GM10266 (cell line): Measurements from ENCODE around the gene PDPN.

Source experiments
- DNase-seq: peaks from one replicate; pipeline ENCODE4 v3.0.0; 2012; ENCODE audit errors: extremely low spot score
- TF ChIP-seq, protein P1 (sequence below): IDR thresholded peaks from 2 replicates; pipeline ENCODE4 v1.5.1; 2012; ENCODE audit warnings: mild to moderate bottlenecking, low read depth; ENCODE audit not compliant: control insufficient read depth, insufficient read depth; ENCODE audit errors: missing control alignments

Gene PDPN

DNA sequence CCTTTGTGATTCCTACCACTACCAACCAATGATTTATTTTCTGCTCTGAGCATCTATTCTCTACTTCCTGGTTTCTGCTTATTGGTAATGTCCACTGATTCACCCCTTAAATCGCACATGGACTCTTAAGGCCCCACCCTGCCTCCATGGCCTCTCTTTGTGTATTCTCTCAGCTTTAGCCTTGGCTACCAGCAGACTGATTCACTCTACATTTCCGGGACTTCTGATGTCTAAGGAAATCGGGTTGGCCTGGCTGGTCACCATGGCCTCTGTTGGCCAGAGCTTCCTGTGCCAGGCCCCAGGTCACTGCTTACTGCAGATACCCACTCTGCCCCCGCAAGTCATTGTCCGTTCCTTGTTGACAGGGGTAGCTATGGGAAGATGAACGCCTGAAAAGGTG lies 40.9 kb downstream of the PDPN start:
- no peak for DNase-seq
- TF ChIP-seq, protein P1, sequence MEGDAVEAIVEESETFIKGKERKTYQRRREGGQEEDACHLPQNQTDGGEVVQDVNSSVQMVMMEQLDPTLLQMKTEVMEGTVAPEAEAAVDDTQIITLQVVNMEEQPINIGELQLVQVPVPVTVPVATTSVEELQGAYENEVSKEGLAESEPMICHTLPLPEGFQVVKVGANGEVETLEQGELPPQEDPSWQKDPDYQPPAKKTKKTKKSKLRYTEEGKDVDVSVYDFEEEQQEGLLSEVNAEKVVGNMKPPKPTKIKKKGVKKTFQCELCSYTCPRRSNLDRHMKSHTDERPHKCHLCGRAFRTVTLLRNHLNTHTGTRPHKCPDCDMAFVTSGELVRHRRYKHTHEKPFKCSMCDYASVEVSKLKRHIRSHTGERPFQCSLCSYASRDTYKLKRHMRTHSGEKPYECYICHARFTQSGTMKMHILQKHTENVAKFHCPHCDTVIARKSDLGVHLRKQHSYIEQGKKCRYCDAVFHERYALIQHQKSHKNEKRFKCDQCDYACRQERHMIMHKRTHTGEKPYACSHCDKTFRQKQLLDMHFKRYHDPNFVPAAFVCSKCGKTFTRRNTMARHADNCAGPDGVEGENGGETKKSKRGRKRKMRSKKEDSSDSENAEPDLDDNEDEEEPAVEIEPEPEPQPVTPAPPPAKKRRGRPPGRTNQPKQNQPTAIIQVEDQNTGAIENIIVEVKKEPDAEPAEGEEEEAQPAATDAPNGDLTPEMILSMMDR: no peak

DNA sequence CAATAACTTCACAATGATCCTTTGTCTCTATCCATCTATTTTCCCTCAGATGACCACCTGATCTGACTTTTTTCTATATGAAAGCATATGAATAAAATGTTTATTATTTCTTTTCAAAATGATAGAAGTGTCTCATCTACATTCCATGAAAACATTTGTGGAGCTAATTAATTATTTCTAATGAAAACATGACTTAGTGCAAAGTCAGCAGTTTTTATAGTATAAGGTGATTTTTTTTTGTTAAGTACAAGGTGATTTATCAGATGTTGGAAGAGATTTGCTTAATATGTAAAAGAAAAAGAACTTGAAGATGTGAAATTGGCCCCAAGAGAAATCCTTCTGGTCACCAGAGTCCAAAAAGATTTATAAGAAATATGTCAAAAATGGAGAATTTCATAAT lies 43.5 kb downstream of the PDPN start:
- TF ChIP-seq, protein P1: no peak
- no peak for DNase-seq

DNA sequence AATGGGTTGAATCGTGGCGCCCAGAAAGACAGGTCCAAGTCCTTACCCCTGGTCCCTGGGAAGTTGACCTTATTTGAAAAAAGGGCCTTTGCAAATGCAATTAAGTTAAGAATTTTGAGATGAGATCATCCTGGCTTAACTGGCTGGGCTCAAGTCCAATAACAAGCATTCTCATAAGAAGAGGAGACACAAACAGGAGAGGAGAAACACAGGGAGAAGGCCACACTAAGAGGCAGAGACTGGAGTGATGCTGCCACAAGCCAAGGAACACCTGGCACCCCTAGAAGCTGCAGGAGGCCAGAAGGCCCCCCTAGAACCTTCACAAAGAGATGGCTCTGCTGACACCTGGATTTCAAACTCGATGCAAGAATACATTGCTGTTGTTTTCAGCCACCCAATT lies 44.6 kb downstream of the PDPN start:
- no peak for DNase-seq
- TF ChIP-seq, protein P1: no peak

DNA sequence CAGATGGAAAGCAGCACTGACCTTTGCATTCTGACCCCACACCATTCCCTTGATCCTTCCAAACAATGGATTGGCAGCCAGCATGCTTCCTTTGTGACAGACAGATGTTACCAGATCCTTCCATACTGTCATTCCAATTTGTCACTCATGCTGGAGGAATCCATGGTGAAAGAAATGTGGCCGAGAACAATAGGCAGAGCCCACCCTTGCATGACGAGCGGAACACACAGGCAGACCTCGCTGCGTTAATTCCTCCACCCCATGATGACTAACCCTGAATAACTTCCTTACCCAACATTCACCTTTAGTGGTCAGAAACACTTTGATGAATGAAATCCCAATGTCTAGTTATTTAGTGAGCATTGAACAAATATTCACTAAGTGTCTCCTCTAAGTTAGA lies 45.1 kb downstream of the PDPN start:
- TF ChIP-seq, protein P1: no peak
- no peak for DNase-seq

DNA sequence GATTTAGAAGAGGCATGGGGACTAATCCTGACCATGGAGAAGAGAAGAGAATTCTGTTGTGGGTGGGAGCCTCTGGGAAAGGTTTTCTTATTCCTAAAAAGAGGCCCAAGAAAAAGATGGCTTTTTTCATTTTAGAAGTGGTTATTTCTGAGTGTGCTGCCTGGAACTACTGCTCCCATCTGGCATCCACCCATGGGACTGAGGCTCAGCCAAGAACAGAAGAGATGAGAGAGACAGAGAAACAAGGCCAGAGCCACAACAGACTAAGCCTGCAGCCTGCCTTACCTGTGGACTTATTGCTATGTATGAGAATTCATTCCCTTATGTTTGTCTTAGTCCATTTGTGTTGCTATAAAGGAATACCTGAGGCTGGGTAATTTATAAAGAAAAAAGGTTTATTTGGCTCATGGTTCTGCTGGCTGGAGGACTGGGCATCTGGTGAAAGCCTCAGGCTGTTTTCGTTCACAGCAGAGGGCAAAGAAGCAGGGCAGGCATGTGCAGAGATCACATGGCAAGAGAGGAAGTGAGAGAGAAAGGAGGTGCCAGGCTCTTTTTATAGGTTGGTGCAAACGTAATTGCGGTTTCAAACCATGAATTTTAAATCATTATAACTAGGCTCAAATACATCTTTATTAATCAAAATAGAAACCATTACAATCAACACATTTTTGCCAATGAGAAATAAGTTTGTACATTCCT lies 58.8 kb downstream of the PDPN start:
- TF ChIP-seq, protein P1: no peak
- DNase-seq: no peak

DNA sequence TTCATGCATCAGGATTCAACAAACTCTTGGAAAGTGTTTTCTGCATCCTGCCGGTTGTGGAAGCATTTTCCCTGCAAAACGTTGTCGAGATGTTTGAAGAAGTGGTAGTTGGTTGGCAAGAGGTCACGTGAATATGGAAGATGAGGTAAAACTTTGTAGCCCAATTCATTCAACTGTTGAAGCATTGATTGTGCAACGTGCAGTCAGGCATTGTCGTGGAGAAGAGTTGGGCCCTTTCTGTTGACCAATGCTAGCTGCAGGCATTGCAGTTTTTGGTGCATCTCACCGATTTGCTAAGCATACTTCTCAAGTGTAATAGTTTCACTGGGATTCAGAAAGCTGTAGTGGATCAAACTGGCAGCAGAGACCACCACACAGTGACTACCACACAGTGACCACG lies 59.4 kb downstream of the PDPN start:
- DNase-seq: no peak
- TF ChIP-seq, protein P1: no peak

DNA sequence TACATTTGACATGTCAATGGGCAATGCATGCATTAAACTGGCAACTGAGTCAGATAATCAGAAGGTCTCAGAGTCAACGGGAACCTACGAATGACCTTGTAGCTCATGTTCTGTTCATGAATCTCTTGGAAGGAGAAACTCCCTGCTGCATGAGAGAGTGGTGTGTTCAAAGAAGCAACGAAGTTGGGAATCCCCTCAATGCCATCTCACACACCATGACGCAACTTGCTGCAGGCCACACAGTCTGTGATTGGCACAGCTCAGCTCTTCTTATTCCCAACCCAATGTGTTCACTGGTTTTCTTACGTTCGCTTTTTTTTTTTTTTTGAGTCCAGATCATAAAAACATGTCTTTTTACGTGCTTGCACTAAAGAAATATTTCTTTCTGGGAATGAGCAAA lies 62.9 kb downstream of the PDPN start:
- TF ChIP-seq, protein P1: no peak
- DNase-seq: no peak
